Measurements from ENCODE around the gene VIPR2.
"Not testable (repeated sequence)": the region's sequence is repeated elsewhere in the genome, so short reads cannot be mapped to it uniquely, and the experiment has no call there.

VIPR2 gene

DNA sequence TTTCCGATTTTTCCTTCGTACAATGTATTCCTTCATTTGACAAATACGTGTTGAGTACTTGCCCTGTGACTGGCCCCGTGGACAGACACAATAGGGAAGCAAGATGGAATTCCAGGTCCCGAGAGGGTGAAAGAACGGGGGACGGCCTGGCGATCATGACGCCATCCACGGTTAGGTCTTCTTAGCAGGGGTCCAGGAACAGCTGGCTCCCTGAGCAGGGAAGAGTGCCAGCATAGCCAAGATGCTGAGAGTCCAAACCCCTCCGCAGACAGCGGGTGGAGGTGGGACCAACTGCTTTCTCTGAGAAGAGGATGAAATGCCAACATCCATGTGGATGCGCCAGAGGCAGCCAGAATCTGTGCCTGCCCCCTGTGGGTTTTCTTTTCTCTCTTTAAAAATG is 144.6 kb downstream of the VIPR2 start:
- no peak for DNase-seq (ENCODE audit: low read depth)
- TF ChIP-seq, protein P1, sequence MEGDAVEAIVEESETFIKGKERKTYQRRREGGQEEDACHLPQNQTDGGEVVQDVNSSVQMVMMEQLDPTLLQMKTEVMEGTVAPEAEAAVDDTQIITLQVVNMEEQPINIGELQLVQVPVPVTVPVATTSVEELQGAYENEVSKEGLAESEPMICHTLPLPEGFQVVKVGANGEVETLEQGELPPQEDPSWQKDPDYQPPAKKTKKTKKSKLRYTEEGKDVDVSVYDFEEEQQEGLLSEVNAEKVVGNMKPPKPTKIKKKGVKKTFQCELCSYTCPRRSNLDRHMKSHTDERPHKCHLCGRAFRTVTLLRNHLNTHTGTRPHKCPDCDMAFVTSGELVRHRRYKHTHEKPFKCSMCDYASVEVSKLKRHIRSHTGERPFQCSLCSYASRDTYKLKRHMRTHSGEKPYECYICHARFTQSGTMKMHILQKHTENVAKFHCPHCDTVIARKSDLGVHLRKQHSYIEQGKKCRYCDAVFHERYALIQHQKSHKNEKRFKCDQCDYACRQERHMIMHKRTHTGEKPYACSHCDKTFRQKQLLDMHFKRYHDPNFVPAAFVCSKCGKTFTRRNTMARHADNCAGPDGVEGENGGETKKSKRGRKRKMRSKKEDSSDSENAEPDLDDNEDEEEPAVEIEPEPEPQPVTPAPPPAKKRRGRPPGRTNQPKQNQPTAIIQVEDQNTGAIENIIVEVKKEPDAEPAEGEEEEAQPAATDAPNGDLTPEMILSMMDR (conservative IDR thresholded peaks at IDR 0.05; ENCODE audit: low read length): no peak
- no peak overlapping the region for H3K4me3 ChIP-seq (ENCODE audit: low read length)

DNA sequence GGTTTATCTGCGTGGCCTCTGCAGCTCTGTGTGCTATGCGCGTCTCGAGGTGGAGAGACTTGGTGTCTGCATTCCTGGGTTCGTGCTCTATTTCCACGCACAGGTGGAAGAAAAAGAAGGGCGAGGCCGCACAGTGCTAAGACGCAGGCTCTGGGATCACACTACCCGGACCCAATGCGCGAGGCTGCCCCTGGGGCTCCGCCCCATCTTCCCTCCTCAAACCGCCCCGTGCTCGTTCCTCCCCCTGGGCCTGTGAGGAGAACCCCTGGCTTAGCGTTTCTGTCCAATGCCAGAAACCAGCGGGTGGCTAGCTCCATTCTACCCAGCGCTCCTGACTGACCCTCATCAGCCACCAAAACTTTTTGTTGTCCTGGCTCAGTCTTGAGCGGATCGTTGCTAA is 145.2 kb downstream of the VIPR2 start:
- TF ChIP-seq, protein P1 (conservative IDR thresholded peaks at IDR 0.05; ENCODE audit: low read length): no peak
- H3K4me3 ChIP-seq (ENCODE audit: low read length): no peak overlapping the region
- DNase-seq (ENCODE audit: low read depth): no peak

DNA sequence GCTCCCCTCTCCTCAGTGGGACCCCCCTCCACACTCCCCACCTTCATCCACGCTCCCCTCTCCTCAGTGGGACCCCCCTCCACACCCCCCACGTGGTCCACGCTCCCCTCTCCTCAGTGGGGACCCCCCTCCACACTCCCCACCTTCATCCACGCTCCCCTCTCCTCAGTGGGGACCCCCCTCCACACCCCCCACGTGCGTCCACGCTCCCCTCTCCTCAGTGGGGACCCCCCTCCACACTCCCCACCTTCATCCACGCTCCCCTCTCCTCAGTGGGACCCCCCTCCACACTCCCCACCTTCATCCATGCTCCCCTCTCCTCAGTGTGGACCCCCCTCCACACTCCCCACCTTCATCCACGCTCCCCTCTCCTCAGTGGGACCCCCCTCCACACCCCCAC is 146.4 kb downstream of the VIPR2 start:
- not testable (repeated sequence) for H3K4me3 ChIP-seq (ENCODE audit: low read length); DNase-seq (ENCODE audit: low read depth)

DNA sequence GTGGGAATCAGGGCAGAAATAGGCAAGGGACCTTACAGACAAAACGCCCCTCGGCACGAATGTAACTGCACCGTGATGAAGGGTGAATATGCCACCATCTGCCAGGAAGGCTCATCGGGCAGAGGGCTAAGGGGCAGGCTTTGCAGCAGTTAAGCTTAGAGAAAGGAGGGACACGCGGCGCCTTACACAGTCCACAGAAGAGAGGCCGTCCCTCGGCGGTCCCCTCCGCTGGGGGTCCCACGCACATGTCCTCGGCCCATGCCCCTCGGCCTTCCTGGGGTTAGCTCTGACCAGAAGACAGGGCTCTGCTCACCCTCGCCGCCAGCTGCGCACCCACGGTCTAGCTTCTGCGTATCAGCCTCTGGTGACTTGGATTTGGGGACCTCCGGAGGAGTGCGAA is 147.2 kb downstream of the VIPR2 start:
- no peak for DNase-seq (ENCODE audit: low read depth)
- H3K4me3 ChIP-seq (ENCODE audit: low read length): no peak overlapping the region
- TF ChIP-seq, protein P1 (conservative IDR thresholded peaks at IDR 0.05; ENCODE audit: low read length): no peak

DNA sequence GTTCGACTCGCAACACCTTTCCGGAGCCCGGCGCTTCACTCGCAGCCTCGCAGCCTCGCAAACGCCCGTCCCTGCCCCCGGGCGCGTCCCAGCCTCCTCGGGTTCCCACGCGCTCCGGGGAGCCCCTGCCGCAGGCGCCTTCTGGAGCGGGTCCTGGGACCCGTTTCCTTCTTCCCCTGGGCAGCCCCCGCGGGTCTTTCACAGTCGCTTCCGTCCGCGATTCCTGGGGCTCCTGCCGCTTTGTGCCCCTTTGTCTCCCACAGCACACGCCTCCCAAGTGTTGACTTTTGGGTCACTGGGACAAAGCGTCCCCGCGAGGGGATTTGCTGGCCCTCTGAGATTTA is 147.6 kb downstream of the VIPR2 start:
- no peak overlapping the region for H3K4me3 ChIP-seq (ENCODE audit: low read length)
- TF ChIP-seq, protein P1 (conservative IDR thresholded peaks at IDR 0.05; ENCODE audit: low read length): no peak
- no peak for DNase-seq (ENCODE audit: low read depth)

DNA sequence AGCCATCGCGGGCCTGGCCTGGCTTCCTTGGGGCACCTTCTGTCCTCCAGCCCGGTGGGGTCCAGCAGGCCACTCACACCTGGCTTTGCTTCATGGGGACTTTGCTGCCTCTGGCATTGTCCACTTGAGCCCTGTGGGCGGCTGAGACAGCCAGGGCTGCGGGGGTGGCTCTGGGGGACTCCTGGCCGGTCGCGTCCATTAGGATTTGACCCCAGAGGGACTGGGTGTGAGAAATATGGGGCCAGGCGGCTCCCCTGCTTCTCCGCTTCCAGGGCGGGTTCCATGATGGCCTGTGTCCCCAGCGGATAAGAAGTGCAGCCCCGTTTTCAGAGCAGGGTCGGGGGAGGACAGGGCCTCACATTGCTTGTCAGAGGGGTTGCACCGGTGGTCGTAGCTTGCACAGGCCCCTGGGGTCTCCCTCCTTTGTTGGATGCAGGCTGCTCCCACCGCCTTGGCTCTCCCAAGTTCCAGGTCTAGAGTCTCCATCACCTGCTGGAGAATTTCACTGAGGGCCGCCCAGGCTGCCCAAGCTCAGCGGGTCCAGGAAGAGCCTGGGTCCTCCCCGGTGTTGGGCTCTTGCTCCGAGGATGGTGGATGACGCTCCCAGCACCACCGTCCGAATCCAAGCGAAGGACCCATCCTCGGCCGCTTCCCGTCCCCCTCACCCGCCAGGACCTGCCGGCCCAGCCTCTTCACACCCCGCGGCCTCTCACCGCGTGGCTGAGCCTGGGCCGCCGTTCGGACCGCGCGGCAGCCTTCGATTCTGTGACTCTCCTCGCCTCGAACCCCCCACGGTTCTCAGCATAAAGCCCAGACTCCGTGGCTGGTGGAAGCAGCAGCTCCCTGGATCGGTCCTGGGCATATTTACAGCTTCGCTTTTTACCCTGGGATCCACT is 148.2 kb downstream of the VIPR2 start:
- H3K4me3 ChIP-seq (ENCODE audit: low read length): no peak overlapping the region

DNA sequence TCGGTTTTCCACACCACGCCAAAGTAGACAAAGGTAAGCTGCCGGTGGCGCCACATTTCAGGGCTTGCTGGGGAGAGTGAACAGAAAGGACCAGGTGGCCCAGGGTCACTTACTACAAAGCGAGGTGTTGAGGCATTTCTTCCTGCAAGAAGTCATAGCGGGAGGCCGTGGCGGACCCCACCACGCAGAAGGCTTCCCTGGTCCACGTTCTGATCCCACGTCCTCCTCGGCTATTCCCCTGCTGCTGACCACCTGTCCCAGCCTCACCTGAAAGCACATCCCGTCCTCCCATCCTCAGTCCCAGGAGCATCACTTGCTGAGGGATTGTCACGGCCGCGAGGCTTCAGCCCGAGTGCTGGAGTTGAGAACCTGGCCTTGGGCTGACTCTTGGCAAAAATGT is 149.2 kb downstream of the VIPR2 start:
- H3K4me3 ChIP-seq (ENCODE audit: low read length): no peak overlapping the region
- no peak for DNase-seq (ENCODE audit: low read depth)
- TF ChIP-seq, protein P1 (conservative IDR thresholded peaks at IDR 0.05; ENCODE audit: low read length): no peak

More for the DNA sequence above, 148.2 kb downstream of the VIPR2 start:
- DNase-seq (ENCODE audit: low read depth): no peak
- TF ChIP-seq, protein P1 (conservative IDR thresholded peaks at IDR 0.05; ENCODE audit: low read length): no peak

Data from AG10803 (cell line).